ENCODE data around the gene ARHGAP1.

GRCh38 chr11:46675949-46676348 lies 24.5 kb downstream of the ARHGAP1 start:
- no peak for TF ChIP-seq CTCF (IDR thresholded peaks at IDR 0.05)
- TF ChIP-seq POLR2AphosphoS5 (IDR thresholded peaks at IDR 0.05; ENCODE audit: low read depth, low read length) = no peak
- no peak for TF ChIP-seq REST (IDR thresholded peaks at IDR 0.05; ENCODE audit: insufficient read depth in 1 of 2, low read depth in 2 of 2, low read length in 1 of 2)
- TF ChIP-seq SIN3A (IDR thresholded peaks at IDR 0.05; ENCODE audit: borderline replicate concordance, insufficient read depth, low read depth, low read length) = no peak
- TF ChIP-seq TCF7L2 (IDR thresholded peaks at IDR 0.05; ENCODE audit: low read depth, low read length) = no peak

Measured in Panc1 (cell line).